ENCODE measurements around the gene ARHGAP44.

Gene ARHGAP44, protein sequence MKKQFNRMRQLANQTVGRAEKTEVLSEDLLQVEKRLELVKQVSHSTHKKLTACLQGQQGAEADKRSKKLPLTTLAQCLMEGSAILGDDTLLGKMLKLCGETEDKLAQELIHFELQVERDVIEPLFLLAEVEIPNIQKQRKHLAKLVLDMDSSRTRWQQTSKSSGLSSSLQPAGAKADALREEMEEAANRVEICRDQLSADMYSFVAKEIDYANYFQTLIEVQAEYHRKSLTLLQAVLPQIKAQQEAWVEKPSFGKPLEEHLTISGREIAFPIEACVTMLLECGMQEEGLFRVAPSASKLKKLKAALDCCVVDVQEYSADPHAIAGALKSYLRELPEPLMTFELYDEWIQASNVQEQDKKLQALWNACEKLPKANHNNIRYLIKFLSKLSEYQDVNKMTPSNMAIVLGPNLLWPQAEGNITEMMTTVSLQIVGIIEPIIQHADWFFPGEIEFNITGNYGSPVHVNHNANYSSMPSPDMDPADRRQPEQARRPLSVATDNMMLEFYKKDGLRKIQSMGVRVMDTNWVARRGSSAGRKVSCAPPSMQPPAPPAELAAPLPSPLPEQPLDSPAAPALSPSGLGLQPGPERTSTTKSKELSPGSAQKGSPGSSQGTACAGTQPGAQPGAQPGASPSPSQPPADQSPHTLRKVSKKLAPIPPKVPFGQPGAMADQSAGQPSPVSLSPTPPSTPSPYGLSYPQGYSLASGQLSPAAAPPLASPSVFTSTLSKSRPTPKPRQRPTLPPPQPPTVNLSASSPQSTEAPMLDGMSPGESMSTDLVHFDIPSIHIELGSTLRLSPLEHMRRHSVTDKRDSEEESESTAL

GRCh38 chr17:12789481-12790248, at the start of gene ARHGAP44:
Gene ARHGAP44, plus strand, starts transcription at chr17:12789498. Its CDS starts 341 bp downstream, at chr17:12789839.
- in situ Hi-C loops (cut with MboI; ENCODE audit: low sequenced_read_pairs), result no loop called here

GRCh38 chr17:12739500-12739899, 49.8 kb upstream of the ARHGAP44 start:
- in situ Hi-C loops (cut with MboI; ENCODE audit: low sequenced_read_pairs), result no loop called here

GRCh38 chr17:12743046-12743445, 46.3 kb upstream of the ARHGAP44 start:
- in situ Hi-C loops (cut with MboI; ENCODE audit: low sequenced_read_pairs), result no loop called here

- in situ Hi-C loops (cut with MboI; ENCODE audit: low sequenced_read_pairs), result no loop called here
Measured at GRCh38 chr17:12744298-12744697, 45.0 kb upstream of the ARHGAP44 start.

GRCh38 chr17:12744786-12745185, 44.5 kb upstream of the ARHGAP44 start:
- in situ Hi-C loops (cut with MboI; ENCODE audit: low sequenced_read_pairs), result no loop called here

GRCh38 chr17:12745486-12745885, 43.8 kb upstream of the ARHGAP44 start:
- in situ Hi-C loops (cut with MboI; ENCODE audit: low sequenced_read_pairs), result no loop called here

GRCh38 chr17:12756786-12757185, 32.5 kb upstream of the ARHGAP44 start:
- in situ Hi-C loops (cut with MboI; ENCODE audit: low sequenced_read_pairs), result no loop called here

- in situ Hi-C loops (cut with MboI; ENCODE audit: low sequenced_read_pairs), result no loop called here
Measured at GRCh38 chr17:12759090-12759489, 30.2 kb upstream of the ARHGAP44 start.

- in situ Hi-C loops (cut with MboI; ENCODE audit: low sequenced_read_pairs), result no loop called here
Measured at GRCh38 chr17:12765548-12765947, 23.8 kb upstream of the ARHGAP44 start.

DNA sequence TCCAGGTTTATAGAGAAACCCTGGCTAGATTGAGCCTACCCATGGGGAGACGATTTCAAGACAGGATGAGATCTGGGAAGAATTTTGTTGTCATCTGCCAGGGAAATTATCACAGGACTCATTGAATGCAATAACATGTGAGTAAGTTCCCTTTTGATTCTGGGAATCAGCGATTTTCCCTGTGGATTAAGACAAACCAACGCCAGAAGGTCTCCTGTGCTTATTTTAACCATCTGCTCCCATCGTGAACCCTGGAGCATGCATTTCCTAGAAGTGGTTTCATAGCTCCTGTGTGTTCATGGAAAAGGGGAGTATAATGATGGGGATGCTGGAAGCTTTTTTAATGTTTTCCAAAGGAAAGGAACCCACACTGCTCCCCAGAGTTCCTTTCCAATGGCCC, 21.0 kb upstream of the ARHGAP44 start:
- in situ Hi-C loops (cut with MboI; ENCODE audit: low sequenced_read_pairs), result no loop called here

GRCh38 chr17:12769981-12770380, 19.3 kb upstream of the ARHGAP44 start:
- in situ Hi-C loops (cut with MboI; ENCODE audit: low sequenced_read_pairs), result no loop called here

DNA sequence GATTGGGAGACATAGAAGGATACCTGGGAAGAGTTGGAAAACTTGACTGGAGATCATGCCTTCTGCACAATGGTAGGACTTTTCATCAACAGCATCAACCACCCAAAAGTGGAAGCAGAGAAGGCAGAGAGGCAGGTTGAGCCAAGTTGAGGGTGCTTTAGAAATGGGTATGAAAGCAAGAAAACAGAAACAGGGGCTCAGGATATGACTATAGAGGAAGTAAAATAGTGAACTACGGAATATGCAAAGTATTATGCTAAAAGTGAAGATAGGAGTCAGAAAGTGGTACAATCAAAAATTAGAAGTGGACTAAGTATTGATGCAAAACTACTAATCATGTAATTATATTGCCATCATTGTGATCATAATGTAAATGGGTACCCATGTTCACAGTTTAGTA, 16.1 kb upstream of the ARHGAP44 start:
- in situ Hi-C loops (cut with MboI; ENCODE audit: low sequenced_read_pairs), result no loop called here

- in situ Hi-C loops (cut with MboI; ENCODE audit: low sequenced_read_pairs), result no loop called here
Measured at GRCh38 chr17:12789075-12789480, 220 bp upstream of the ARHGAP44 start.

DNA sequence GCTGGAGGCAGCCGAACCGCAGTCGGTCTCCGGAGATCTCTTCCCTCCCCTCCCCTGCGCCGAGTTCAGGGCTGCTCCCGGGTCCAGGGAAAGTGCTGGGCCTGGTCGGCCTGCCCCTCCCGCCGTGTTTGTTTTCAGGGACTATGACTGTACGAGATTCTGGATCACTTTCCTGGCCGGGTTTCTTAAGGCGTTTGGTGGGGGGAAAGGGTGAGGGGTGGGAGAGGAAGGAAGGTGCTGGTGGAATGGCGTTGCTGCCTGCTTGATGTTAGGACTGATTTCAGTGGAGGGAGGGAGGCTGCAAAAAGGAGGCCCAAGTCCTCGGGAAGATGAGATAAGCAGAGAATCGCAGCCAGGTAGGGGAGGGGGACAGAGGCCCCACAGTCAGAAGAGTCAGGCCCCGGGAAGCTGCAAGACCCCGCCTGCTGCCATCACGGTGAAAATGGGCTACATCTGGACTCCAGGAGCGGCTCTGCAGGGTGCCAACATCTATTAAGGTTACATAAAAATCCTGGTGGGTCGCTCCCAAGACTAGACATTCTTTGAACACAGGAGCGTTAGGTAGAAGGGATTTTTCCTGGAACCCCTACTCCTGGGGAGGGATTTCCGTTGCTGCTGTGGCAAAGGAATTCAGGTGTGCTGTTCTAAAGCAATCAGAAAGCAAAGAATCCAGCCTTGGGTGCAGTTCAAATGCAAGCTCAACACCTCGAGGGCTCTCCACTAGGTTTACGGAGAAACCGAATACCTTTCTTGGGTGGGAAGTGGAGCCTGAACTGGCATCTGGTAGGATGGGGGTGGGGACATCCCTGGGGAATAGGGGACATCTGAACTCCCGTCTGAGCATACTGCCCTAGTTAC, 1.2 kb downstream of the ARHGAP44 start:
- in situ Hi-C loops (cut with MboI; ENCODE audit: low sequenced_read_pairs), result no loop called here

DNA sequence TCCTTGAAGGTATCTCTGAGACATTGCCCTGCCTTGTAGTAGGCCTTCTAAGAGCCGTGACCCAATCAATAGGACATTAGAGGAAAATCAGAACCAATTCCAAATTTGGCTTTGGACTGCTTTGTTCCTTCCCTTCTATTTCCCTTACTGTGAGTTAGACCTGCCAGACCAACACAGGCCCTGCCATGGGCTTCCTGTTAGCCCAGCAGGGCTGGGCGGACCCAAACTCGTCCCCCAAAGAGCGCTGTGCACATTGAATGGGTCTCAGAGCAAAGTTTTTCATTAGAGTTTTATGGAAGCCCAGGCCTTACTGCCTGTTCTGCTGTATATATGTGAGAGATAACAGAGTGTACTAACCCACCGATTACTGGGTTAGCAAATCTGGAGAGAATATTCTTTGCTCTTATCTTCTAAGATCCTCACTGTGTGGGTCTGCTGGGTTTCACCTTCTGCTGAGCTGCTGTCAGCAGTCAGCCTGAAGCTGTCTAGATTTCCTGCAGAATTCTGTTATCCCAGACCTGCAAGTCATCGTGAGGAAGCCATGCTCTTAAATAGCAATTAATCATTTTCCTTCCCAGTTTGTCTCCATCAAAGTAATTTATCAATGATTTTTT, 5.7 kb downstream of the ARHGAP44 start:
- in situ Hi-C loops (cut with MboI; ENCODE audit: low sequenced_read_pairs), result no loop called here

DNA sequence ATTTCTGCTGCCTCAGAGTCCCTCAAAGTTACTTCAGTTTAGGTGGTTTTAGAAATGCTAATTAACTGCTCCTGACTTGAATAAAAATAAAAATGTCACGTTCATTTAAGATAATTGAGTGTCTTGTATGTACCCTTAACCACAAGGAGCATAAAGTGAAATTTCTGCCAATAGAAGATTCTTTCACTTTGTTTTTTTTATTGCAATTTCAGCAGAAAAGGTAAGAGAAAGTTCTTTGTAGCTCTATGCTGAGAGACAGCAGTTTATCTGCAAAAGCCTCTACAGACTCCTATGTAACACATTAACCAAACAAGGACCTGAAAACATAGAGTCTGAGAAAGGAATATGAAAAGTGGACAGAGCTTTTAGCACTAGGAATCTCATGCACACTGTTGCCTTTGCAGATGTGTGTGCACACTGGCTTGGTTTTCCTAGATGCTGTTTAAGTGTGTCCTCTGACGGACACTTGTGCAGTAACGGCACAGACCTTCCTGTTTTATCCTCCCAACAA, 11.6 kb downstream of the ARHGAP44 start:
- in situ Hi-C loops (cut with MboI; ENCODE audit: low sequenced_read_pairs), result no loop called here

GRCh38 chr17:12806630-12807029, 17.3 kb downstream of the ARHGAP44 start:
- in situ Hi-C loops (cut with MboI; ENCODE audit: low sequenced_read_pairs), result no loop called here

DNA sequence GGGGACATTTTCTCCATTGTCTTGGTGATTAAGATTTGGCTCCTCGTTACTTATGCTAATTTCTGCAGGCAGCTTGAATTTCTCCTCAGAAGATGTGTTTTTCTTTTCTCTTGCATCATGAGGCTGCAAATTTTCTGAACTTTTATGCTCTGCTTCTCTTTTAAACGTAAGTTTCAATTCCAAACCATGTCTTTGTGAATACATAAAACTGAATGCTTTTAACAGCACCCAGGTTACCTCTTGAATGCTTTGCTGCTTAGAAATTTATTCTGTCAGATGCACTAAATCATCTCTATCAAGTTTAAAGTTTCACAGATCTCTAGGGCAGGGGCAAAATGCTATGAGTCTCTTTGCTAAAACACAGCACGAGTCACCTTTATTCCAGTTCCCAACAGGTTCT, 19.4 kb downstream of the ARHGAP44 start:
- in situ Hi-C loops (cut with MboI; ENCODE audit: low sequenced_read_pairs), result no loop called here

- in situ Hi-C loops (cut with MboI; ENCODE audit: low sequenced_read_pairs), result no loop called here
Measured at GRCh38 chr17:12812877-12813276, 23.6 kb downstream of the ARHGAP44 start.

- in situ Hi-C loops (cut with MboI; ENCODE audit: low sequenced_read_pairs), result no loop called here
Measured at GRCh38 chr17:12813664-12814063, 24.4 kb downstream of the ARHGAP44 start.

Measured in HL-60/S4 treated with retinoic acid at 250 ng/mL for 4 days and 3 days (cell line).